SK-N-SH (cell line): ENCODE data around the gene SPINK6. TPM values are rescaled to one million over a fixed set of nuclear protein-coding genes. Genes with fewer than 3 reads are reported as not detected.

Source experiments
- CTCF ChIA-PET: fragments of 300-600, 350-600 bp; formaldehyde crosslinking; extraction: SDS; loops from one replicate; lab custom pipeline; 2021; lab: Yijun Ruan, JAX
- POLR2A ChIA-PET: fragments of 350-600 bp; sonication (Branson Sonifier 250); formaldehyde crosslinking; extraction: SDS; loops from one replicate; lab custom pipeline; 2020; ENCODE audit warnings: antibody characterized with exemption, inconsistent platforms; lab: Yijun Ruan, JAX
- DNase-seq: peaks from one replicate; pipeline ENCODE4 v3.0.0; 2012
- H2AFZ ChIP-seq: fragments of 200-600 bp; sonication (generic); 2 replicates; pipeline ENCODE4 v1.8.1; 2016; ENCODE audit warnings: antibody characterized with exemption, mild to moderate bottlenecking, low read depth
- H3F3A ChIP-seq: fragments of 200-600 bp; sonication (generic); replicated peaks from 2 replicates; pipeline ENCODE3; 2016; ENCODE audit warnings: antibody characterized with exemption, mild to moderate bottlenecking; ENCODE audit not compliant: insufficient read depth
- H3K27ac ChIP-seq, 2 experiments: fragments of 200-500 bp in 1 of 2; fragments of 200-600 bp in 1 of 2; sonication (Bioruptor generic) in 1 of 2; sonication (generic), shearing (Covaris generic) in 1 of 2; 2 replicates each; pipeline versions ENCODE4 v1.5.1 to v1.6.1; 2014 to 2016; ENCODE audit warnings: low read depth in 2 of 2, inconsistent platforms in 1 of 2, low read length in 1 of 2, mild to moderate bottlenecking in 1 of 2, mixed read lengths in 1 of 2
- H3K27me3 ChIP-seq: fragments of 200-600 bp; sonication (generic), shearing (Covaris generic); 2 replicates; pipeline ENCODE4 v1.6.1; 2016; ENCODE audit warnings: mixed run types; ENCODE audit not compliant: insufficient read depth
- H3K36me3 ChIP-seq, 2 experiments: fragments of 200-500 bp in 1 of 2; fragments of 200-600 bp in 1 of 2; sonication (Bioruptor generic) in 1 of 2; sonication (generic) in 1 of 2; replicated peaks in 1 of 2; 2 replicates each; pipeline versions ENCODE3 to v1.5.1; 2014 to 2016; ENCODE audit warnings: low read length in 1 of 2, mild to moderate bottlenecking in 1 of 2; ENCODE audit not compliant: insufficient read depth in 2 of 2, control insufficient read depth in 1 of 2
- H3K4me1 ChIP-seq, 2 experiments: fragments of 200-500 bp in 1 of 2; fragments of 200-600 bp in 1 of 2; sonication (Bioruptor generic) in 1 of 2; sonication (generic), shearing (Covaris generic) in 1 of 2; 2 replicates each; pipeline versions ENCODE4 v1.5.1 to v1.6.1; 2014 to 2016; ENCODE audit warnings: low read depth in 1 of 2, low read length in 1 of 2, mixed run types in 1 of 2; ENCODE audit not compliant: insufficient read depth in 2 of 2, control insufficient read depth in 1 of 2
- H3K4me2 ChIP-seq: fragments of 200-600 bp; sonication (generic), shearing (Covaris generic); 2 replicates; pipeline ENCODE4 v1.6.1; 2017; ENCODE audit warnings: mixed run types
- H3K4me3 ChIP-seq, 2 experiments: fragments of 200-500 bp in 1 of 2; fragments of 200-600 bp in 1 of 2; sonication (Bioruptor generic) in 1 of 2; sonication (generic), shearing (Covaris generic) in 1 of 2; 2 replicates each; pipeline versions ENCODE4 v1.5.1 to v1.8.1; 2014 to 2016; ENCODE audit warnings: low read depth in 2 of 2, inconsistent platforms in 1 of 2, low read length in 1 of 2, mild to moderate bottlenecking in 1 of 2, mixed read lengths in 1 of 2, moderate library complexity in 1 of 2
- H3K79me2 ChIP-seq: fragments of 200-600 bp; sonication (generic); 2 replicates; pipeline ENCODE4 v1.8.1; 2017; ENCODE audit warnings: mild to moderate bottlenecking; ENCODE audit not compliant: insufficient read depth
- H3K9ac ChIP-seq: fragments of 200-600 bp; sonication (generic); 2 replicates; pipeline ENCODE4 v1.6.1; 2017; ENCODE audit warnings: mixed run types
- H3K9me2 ChIP-seq: fragments of 200-600 bp; sonication (generic); 2 replicates; pipeline ENCODE4 v1.6.1; 2017; ENCODE audit warnings: mixed run types
- H3K9me3 ChIP-seq: fragments of 200-600 bp; sonication (generic); 2 replicates; pipeline ENCODE4 v1.6.1; 2017; ENCODE audit warnings: mixed run types, mild to moderate bottlenecking, moderate library complexity
- H4K20me1 ChIP-seq: fragments of 200-600 bp; sonication (generic); 2 replicates; pipeline ENCODE4 v1.6.1; 2017; ENCODE audit warnings: mild to moderate bottlenecking, mixed run types; ENCODE audit not compliant: insufficient read depth
- CHD2 ChIP-seq: fragments of 150-350 bp; IDR thresholded peaks from 2 replicates; pipeline ENCODE4 v1.6.1; 2018; ENCODE audit warnings: low read length; ENCODE audit not compliant: partially characterized antibody
- EP300 ChIP-seq, 2 experiments: IDR thresholded peaks; 2 replicates each; pipeline versions ENCODE4 v1.4.0 to v1.6.1; 2012; ENCODE audit warnings: borderline replicate concordance in 1 of 2, low read depth in 1 of 2, low read length in 1 of 2
- IRF3 ChIP-seq: fragments of 150-350 bp; IDR thresholded peaks from 2 replicates; pipeline ENCODE4 v1.6.1; 2016; ENCODE audit warnings: mild to moderate bottlenecking, low read depth, low read length
- JUND ChIP-seq: IDR thresholded peaks from 2 replicates; pipeline ENCODE4 v1.4.0; 2012
- MAX ChIP-seq: IDR thresholded peaks from 2 replicates; pipeline ENCODE4 v1.4.0; 2012; ENCODE audit warnings: low read depth
- MEF2A ChIP-seq: IDR thresholded peaks from 2 replicates; pipeline ENCODE4 v1.4.0; 2012; ENCODE audit warnings: low read depth, borderline replicate concordance
- MXI1 ChIP-seq: IDR thresholded peaks from 2 replicates; pipeline ENCODE4 v1.6.1; 2012; ENCODE audit warnings: mild to moderate bottlenecking, low read depth, low read length, improper control_type of control experiment
- NFIC ChIP-seq: IDR thresholded peaks from 2 replicates; pipeline ENCODE4 v1.4.0; 2012; ENCODE audit warnings: borderline replicate concordance
- NRF1 ChIP-seq: IDR thresholded peaks from 2 replicates; pipeline ENCODE4 v1.6.1; 2012; ENCODE audit warnings: low read depth, mild to moderate bottlenecking, low read length
- PBX3 ChIP-seq: IDR thresholded peaks from 2 replicates; pipeline ENCODE4; 2012
- POLR2AphosphoS5 ChIP-seq: IDR thresholded peaks from 2 replicates; pipeline ENCODE4 v1.6.1; 2012; ENCODE audit warnings: low read depth, low read length
- REST ChIP-seq: IDR thresholded peaks from 2 replicates; pipeline ENCODE4 v1.6.1; 2012; ENCODE audit warnings: mild to moderate bottlenecking, low read depth, low read length, moderate library complexity
- SIN3A ChIP-seq: IDR thresholded peaks from 2 replicates; pipeline ENCODE4 v1.6.1; 2012; ENCODE audit warnings: low read depth, mild to moderate bottlenecking, low read length, moderate library complexity, borderline replicate concordance
- WGBS: methylation state at CpG from one replicate; pipeline ENCODE4 v1.1.6; 2017; ENCODE audit warnings: low lambda C conversion rate; 5-methylcytosine and 5-hydroxymethylcytosine counted together
- polyA plus RNA-seq, 3 experiments: library from polyadenylated mRNA; depleted of rRNA; stranded (reverse); fragments of >200 nt; gene quantifications; 2 replicates each; pipeline ENCODE4 v1.2.3, GENCODE V29; 2012

SPINK6 gene
- polyA plus RNA-seq, 1 of the 3 experiments (the other 2 are of a cell fraction): not detected

GRCh38 chr5:148163345-148163744 is 39.5 kb upstream of the SPINK6 start:
- H3K27me3 ChIP-seq: no peaks in the 10 kb centered on the region
- H3K79me2 ChIP-seq: no peaks in the 10 kb centered on the region
- H3K4me2 ChIP-seq: no peak overlapping the region
- TF ChIP-seq MEF2A (no peak), NFIC (no peak), SIN3A (no peak), JUND (no peak), PBX3 (no peak)
- no peaks in the 10 kb centered on the region for H3F3A ChIP-seq
- 0% methylated on average over 1 of the region's 1 CpG for WGBS
- no peak overlapping the region for H3K9ac ChIP-seq
- no peak for DNase-seq
- POLR2A ChIA-PET: no interaction called here
- H3K9me3 ChIP-seq: no peaks in the 10 kb centered on the region
- no peaks in the 10 kb centered on the region for H3K36me3 ChIP-seq
- CTCF ChIA-PET: interaction anchor here (1.8 kb wide), 1 partner anchor 568 kb away, joined by 8 read pairs; no protein-coding TSS in a partner anchor
- no peaks in the 10 kb centered on the region for H4K20me1 ChIP-seq
- H3K9me2 ChIP-seq: no peaks in the 10 kb centered on the region
- H3K4me3 ChIP-seq: no peak overlapping the region
- H2AFZ ChIP-seq: no peak overlapping the region
- no peaks in the 10 kb centered on the region for H3K4me1 ChIP-seq
- H3K27ac ChIP-seq: no peak overlapping the region

GRCh38 chr5:148166550-148167283 is 36.1 kb upstream of the SPINK6 start:
- WGBS: 33% methylated on average over 4 of the region's 4 CpGs
- POLR2A ChIA-PET: no interaction called here

More at GRCh38 chr5:148166550-148167283, 36.1 kb upstream of the SPINK6 start:
- no peaks in the 10 kb centered on the region for H3K4me1 ChIP-seq
- H3K9me2 ChIP-seq: no peaks in the 10 kb centered on the region
- no peaks in the 10 kb centered on the region for H3K9me3 ChIP-seq
- no peak overlapping the region for H3K9ac ChIP-seq
- H3F3A ChIP-seq: no peaks in the 10 kb centered on the region
- TF ChIP-seq REST: no peak
- TF ChIP-seq IRF3: no peak
- TF ChIP-seq MEF2A: no peak
- no peak for TF ChIP-seq POLR2AphosphoS5
- TF ChIP-seq MAX: no peak
- no peak for TF ChIP-seq EP300 (IDR thresholded peaks at IDR 0.05; ENCODE audit: borderline replicate concordance in 1 of 2, low read depth in 1 of 2, low read length in 1 of 2)
- TF ChIP-seq MXI1: no peak
- no peak for TF ChIP-seq SIN3A
- no peak for TF ChIP-seq JUND
- TF ChIP-seq CHD2: no peak
- TF ChIP-seq NRF1: no peak
- TF ChIP-seq PBX3: no peak
- H2AFZ ChIP-seq: no peak overlapping the region
- no peaks in the 10 kb centered on the region for H4K20me1 ChIP-seq
- H3K27ac ChIP-seq: no peak overlapping the region
- no peak overlapping the region for H3K4me2 ChIP-seq
- no peak for DNase-seq
- no peaks in the 10 kb centered on the region for H3K36me3 ChIP-seq
- no peaks in the 10 kb centered on the region for H3K27me3 ChIP-seq
- no peak overlapping the region for H3K4me3 ChIP-seq
- CTCF ChIA-PET: interaction anchor here (1.1 to 3.3 kb wide), 4 partner anchors 12 to 565 kb away, joined by 3 to 13 read pairs (median 5); no protein-coding TSS in a partner anchor
- H3K79me2 ChIP-seq: no peaks in the 10 kb centered on the region
